Transverse colon (tissue), 4 donors: ENCODE results near the gene PNKD.

Experiments used
- EP300 ChIP-seq: sonication (generic); formaldehyde crosslinking; IDR thresholded peaks from one replicate; pipeline ENCODE4 v1.6.1; 2017; ENCODE audit warnings: antibody characterized with exemption, low read depth
- POLR2A ChIP-seq: fragments of 450-650 bp; IDR thresholded peaks from one replicate; pipeline ENCODE4 v1.6.1; 2016; ENCODE audit warnings: antibody characterized with exemption, mild to moderate bottlenecking, moderate library complexity
- POLR2AphosphoS5 ChIP-seq, 3 donors: sonication (generic); formaldehyde crosslinking; IDR thresholded peaks; one replicate each; pipeline ENCODE4 v1.6.1; 2016; ENCODE audit warnings: antibody characterized with exemption in 3 of 3
- TF ChIP-seq, protein P1 (sequence below), 5 experiments: fragments of 200-600 bp in 3 of 5; fragments of 450-650 bp in 2 of 5; sonication (generic) in 3 of 5; IDR thresholded peaks; 1 replicate in 2 of 5; 2 replicates in 3 of 5; pipeline ENCODE4 v1.5.1; 2016 to 2017; ENCODE audit warnings: antibody characterized with exemption in 5 of 5, inconsistent platforms in 3 of 5, mild to moderate bottlenecking in 2 of 5, moderate library complexity in 1 of 5

DNA sequence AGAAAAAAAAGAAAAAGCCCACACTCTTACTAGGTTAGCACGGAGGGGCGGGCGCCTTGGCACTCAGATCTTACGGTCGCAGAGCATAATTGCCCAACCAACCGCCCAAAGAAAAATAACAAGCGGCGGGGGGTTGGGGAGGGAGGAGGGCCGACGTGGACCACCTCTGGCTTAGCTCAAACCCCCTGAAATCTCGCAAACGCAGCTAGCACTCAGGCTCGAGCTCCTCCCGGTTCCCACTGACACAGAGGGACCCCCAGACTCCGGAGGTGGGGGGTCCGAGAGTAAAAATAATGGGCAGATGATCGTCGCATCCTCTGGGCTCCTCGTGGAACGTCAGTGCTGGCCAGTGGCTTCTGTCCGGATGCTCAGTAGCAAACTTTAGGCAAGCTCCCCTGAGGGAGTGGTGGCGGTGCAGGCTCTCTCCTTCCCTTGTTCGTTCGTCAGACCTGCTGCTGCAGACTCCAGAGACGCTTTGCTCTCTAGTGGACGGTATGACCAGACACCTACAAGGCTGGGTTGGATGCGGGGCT is 98.4 kb downstream of the PNKD start:
- TF ChIP-seq, protein P1, sequence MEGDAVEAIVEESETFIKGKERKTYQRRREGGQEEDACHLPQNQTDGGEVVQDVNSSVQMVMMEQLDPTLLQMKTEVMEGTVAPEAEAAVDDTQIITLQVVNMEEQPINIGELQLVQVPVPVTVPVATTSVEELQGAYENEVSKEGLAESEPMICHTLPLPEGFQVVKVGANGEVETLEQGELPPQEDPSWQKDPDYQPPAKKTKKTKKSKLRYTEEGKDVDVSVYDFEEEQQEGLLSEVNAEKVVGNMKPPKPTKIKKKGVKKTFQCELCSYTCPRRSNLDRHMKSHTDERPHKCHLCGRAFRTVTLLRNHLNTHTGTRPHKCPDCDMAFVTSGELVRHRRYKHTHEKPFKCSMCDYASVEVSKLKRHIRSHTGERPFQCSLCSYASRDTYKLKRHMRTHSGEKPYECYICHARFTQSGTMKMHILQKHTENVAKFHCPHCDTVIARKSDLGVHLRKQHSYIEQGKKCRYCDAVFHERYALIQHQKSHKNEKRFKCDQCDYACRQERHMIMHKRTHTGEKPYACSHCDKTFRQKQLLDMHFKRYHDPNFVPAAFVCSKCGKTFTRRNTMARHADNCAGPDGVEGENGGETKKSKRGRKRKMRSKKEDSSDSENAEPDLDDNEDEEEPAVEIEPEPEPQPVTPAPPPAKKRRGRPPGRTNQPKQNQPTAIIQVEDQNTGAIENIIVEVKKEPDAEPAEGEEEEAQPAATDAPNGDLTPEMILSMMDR (IDR thresholded peaks at IDR 0.05), result no peak
- TF ChIP-seq POLR2A (no peak), POLR2AphosphoS5 (IDR thresholded peaks at IDR 0.05) (peak in 1 of 3 donors; percentile 30), EP300 (no peak)
